Subcutaneous adipose tissue (tissue), 4 donors: ENCODE results near the gene LSP1. TPM values are rescaled to one million over a fixed set of nuclear protein-coding genes. Genes with fewer than 3 reads are reported as not detected.

ENCODE experiments used
- total RNA-seq, 4 donors: library from RNA; depleted of rRNA; stranded (reverse); fragments of >200 nt; gene quantifications; one replicate each; pipeline ENCODE4 v1.1.0, GENCODE V29; 2016
- TF ChIP-seq, protein P1 (sequence below): fragments of 450-650 bp; IDR thresholded peaks from one replicate; pipeline ENCODE4 v1.5.1; 2016; ENCODE audit warnings: low read depth, mild to moderate bottlenecking, control low read depth, antibody characterized with exemption, moderate library complexity

The LSP1 gene
- total RNA-seq, 4 donors from 2014 or later = 15.8 to 196 (median 73.4) TPM

DNA sequence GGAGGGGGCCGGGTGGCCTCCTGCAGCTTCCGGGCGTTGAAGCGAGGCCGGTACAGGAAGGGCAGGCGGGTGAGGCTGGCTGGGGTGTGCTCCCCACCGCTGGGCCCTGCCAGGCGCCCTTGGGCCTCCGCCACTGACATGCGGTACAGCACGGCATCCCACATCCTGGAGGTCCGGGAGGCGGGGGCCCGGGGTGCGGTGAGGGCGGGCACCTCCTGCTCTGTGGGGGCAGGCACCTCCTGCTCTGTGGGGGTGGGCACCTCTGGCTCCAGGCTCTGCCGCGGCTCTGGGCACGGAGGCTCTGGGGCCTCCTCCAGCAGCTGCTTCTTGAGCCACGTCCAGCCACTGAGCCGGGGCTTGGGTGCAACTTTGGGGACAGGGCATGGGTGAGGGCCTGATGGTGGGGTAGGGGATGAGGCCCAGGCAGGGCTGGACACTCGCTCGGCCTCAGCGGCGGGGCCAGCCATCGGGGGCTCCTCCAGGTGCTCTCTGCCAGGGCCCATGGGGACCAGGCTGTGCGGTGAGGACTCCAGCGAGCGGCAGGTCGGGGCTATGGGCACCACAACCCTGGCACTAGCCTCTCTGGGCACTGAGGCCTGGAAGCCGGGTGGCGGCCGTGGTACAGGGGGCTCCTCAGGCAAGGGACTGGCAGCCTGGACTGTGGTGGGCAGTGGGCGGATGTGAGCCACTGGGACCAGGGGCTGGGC, 36.5 kb downstream of the LSP1 start:
- TF ChIP-seq, protein P1, sequence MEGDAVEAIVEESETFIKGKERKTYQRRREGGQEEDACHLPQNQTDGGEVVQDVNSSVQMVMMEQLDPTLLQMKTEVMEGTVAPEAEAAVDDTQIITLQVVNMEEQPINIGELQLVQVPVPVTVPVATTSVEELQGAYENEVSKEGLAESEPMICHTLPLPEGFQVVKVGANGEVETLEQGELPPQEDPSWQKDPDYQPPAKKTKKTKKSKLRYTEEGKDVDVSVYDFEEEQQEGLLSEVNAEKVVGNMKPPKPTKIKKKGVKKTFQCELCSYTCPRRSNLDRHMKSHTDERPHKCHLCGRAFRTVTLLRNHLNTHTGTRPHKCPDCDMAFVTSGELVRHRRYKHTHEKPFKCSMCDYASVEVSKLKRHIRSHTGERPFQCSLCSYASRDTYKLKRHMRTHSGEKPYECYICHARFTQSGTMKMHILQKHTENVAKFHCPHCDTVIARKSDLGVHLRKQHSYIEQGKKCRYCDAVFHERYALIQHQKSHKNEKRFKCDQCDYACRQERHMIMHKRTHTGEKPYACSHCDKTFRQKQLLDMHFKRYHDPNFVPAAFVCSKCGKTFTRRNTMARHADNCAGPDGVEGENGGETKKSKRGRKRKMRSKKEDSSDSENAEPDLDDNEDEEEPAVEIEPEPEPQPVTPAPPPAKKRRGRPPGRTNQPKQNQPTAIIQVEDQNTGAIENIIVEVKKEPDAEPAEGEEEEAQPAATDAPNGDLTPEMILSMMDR = no peak

DNA sequence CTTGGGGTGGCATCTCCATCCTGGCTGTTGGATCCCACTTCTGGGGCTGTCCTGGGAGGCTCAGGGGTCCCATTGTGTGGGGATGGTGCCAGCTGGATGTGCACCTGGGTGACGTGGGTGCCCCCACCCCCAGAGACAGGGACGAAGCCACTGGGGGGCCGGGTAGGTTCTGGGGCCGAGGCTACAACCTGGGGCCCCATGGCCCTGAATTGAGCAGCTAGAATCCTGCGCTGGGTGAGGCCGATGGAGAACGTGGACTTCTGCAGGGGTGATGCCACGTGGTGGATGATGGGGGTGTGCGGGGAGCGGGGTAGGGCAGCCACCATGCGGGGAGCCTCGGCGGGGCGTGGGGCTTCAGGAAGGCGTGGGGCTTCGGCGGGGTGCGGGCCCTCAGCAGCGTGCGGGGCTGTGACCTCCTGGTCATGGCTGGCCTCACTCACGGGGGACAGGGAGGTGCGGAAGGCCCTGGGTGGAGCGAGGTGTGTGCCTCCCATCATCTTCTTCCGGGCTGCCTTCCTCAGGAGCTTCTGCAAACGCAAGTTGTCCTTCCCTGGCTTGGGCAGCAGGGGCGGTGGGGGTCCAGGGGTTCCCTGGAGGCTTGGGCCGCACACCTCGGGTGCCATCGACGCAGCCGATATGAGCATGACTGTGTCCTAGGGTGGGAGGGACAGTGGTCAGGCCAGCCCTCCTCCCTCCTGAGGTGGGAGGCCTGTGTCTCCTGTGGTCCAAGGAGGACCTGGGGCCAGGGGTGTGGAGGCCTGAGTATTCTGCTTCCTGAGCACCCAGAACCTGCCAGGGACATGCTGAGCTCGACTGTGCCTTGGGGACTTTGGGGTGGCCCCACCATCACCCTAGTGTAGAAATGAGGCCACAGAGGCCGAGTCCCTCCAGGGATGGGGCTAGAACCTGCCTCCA, 37.3 kb downstream of the LSP1 start:
- TF ChIP-seq, protein P1 = no peak

DNA sequence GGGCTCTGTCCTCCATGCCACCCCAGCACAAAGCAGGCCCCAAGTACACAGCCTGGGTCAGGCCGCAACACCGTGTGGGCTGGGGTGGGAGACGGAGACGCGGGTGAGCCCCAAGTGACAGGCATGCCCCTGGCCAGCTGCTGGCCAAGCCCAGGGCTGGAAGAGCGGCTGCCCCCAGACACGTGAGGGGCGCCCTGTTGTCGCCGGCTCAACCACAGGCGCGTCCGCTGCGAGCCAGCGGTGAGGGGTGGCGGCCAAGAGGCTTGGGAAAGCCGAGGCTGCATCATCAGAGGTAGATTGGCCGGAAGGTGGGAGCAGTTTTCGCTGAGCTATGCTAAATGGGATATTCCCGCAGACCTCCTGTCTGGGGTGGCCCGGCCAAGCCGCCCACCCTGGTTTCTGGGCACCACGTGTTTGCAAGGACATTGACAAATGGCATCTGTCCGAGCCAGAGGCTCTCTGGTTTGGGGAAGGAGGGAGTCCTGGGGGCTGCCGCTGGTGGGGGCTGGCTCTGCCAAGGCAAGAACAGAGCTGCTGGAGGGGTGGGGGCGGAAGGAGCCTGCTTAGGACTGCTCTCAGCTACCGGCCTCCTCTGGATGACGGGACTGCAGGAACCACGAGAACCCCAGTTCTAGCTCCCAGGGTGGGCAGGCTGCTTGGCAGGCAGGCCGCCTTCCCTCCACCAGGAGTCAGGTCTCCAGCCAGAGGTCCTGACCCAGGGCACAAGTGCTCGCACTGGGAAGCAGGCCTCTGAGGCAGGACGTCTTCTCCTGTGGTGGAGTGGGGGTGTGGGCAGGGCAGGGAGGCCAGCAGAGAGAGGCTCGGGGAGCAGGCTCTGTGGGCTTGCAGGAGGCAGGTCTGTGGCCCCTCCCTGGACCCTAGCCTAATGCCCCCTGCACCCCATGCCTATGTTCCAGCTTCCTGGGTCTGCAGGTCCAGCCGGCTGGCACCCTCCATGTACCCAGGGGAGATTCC, 38.3 kb downstream of the LSP1 start:
- TF ChIP-seq, protein P1 = no peak

DNA sequence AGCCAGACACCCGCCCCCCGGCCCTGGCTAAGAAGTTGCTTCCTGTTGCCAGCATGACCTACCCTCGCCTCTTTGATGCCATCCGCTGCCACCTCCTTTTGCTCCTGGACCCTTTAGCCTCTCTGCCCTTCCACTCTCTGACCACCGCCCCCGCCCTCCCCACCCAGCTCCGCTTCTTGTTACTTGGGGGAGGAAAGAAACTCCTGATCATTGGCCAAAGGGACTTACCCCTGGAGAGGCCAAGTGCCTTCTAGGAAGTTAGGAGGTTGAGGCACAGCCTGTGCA, 38.9 kb downstream of the LSP1 start, which contains the start of gene PRR33:
PRR33 (minus strand) TSS at position 65 of the 285 bp plus-strand sequence. CDS start 1,311 bp downstream, outside the sequence.
- TF ChIP-seq, protein P1 = no peak

DNA sequence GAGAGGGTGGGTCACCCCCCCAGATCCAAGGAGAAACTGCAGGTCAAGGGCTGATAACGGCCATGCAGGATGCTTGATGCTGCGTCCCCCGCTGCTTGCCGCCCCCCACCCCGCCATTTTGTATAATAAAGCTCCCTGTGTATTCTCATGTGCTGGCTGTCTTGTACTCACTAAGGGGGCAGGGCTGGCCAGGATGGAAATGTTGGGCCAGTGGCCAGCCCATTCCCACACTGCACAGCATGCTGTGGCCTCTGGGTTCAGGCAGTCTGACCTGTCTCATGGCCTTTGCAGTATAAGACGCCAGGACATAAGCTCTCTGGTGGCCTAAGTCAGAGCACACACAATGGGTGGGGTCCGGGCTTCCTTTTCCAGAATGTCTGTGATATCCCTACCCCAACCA, 39.2 kb downstream of the LSP1 start:
- TF ChIP-seq, protein P1 = no peak

DNA sequence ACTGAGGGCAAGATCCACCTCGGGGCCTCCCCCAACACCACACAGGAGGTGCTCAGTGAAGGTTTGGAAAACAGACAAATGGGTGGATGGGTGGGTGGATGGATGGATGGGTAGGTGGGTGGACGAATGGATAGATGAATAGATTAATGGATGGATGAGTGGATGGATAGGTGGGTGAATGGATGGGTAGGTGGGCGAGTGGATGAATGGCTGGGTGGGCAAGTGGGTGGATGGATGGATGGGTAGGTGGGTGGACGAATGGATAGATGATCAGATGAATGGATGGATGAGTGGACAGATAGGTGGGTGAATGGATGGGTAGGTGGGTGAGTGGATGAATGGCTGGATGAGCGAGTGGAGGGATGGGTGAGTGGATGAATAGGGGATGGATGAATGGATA, 39.7 kb downstream of the LSP1 start:
- TF ChIP-seq, protein P1 = no peak
